SU-DHL-6 (cell line): ENCODE data around the gene STXBP5.

ENCODE experiments used
- H2AFZ ChIP-seq: fragments of 200-600 bp; sonication (generic); 2 replicates; pipeline ENCODE4 v1.6.1; 2014; ENCODE audit warnings: low read depth, mild to moderate bottlenecking, moderate library complexity, mixed read lengths, antibody characterized with exemption, low read length; ENCODE audit not compliant: severe bottlenecking
- H3F3A ChIP-seq: fragments of 200-600 bp; shearing (Covaris generic); 2 replicates; pipeline ENCODE4 v1.6.0; 2016; ENCODE audit warnings: antibody characterized with exemption, mild to moderate bottlenecking; ENCODE audit not compliant: insufficient read depth
- H3K27ac ChIP-seq: fragments of 200-600 bp; sonication (generic); 2 replicates; pipeline ENCODE4 v1.5.1; 2016; ENCODE audit warnings: low read depth, mild to moderate bottlenecking, low read length, moderate library complexity, mixed read lengths
- H3K27me3 ChIP-seq: fragments of 200-600 bp; sonication (generic), shearing (Covaris generic); 2 replicates; pipeline ENCODE4 v1.6.0; 2014; ENCODE audit warnings: mild to moderate bottlenecking, low read length
- H3K36me3 ChIP-seq: fragments of 200-600 bp; sonication (generic); 2 replicates; pipeline ENCODE4 v1.6.1; 2014; ENCODE audit warnings: mild to moderate bottlenecking, low read length, mixed read lengths
- H3K4me2 ChIP-seq: fragments of 300-600, 200-600 bp; shearing (Covaris generic), sonication (generic); 2 replicates; pipeline ENCODE4 v1.6.0; 2014; ENCODE audit warnings: low read length, low read depth, mild to moderate bottlenecking; ENCODE audit not compliant: poor library complexity, severe bottlenecking
- H3K4me3 ChIP-seq: fragments of 200-600 bp; sonication (generic); 2 replicates; pipeline ENCODE4 v1.5.1; 2014; ENCODE audit warnings: antibody characterized with exemption, low read length, mild to moderate bottlenecking, mixed read lengths; ENCODE audit not compliant: insufficient read depth, poor library complexity, severe bottlenecking
- H3K79me2 ChIP-seq: fragments of 200-600 bp; sonication (generic); 2 replicates; pipeline ENCODE4 v1.6.1; 2014; ENCODE audit warnings: mild to moderate bottlenecking, low read length, moderate library complexity; ENCODE audit not compliant: insufficient read depth
- H3K9ac ChIP-seq: fragments of 200-600 bp; sonication (generic); 2 replicates; pipeline ENCODE4 v1.7.0; 2014; ENCODE audit warnings: mild to moderate bottlenecking, low read length
- H3K9me2 ChIP-seq: fragments of 200-600 bp; sonication (generic); replicated peaks from 2 replicates; pipeline ENCODE4 v1.6.1; 2014; ENCODE audit warnings: low read length; ENCODE audit not compliant: insufficient read depth
- H3K9me3 ChIP-seq: fragments of 200-600 bp; sonication (generic); 2 replicates; pipeline ENCODE4 v1.6.1; 2014; ENCODE audit warnings: low read length, mixed read lengths; ENCODE audit not compliant: insufficient read depth
- H4K20me1 ChIP-seq: fragments of 200-600 bp; sonication (generic); 2 replicates; pipeline ENCODE4 v1.6.1; 2014; ENCODE audit warnings: low read depth, mild to moderate bottlenecking, antibody characterized with exemption, low read length, moderate library complexity, mixed read lengths
- EZH2phosphoT487 ChIP-seq: fragments of 200-600 bp; sonication (generic), shearing (Covaris generic); conservative IDR thresholded peaks from 2 replicates; pipeline ENCODE4 v1.6.1; 2018; ENCODE audit warnings: mild to moderate bottlenecking, antibody characterized with exemption, low read length, moderate library complexity, mixed read lengths
- TF ChIP-seq, protein P1 (sequence below): fragments of 200-600 bp; sonication (generic); IDR thresholded peaks from one replicate; pipeline ENCODE4 v1.5.1; 2017; ENCODE audit warnings: antibody characterized with exemption, mild to moderate bottlenecking, low read length, moderate library complexity; ENCODE audit not compliant: insufficient read depth, poor library complexity, severe bottlenecking

Gene STXBP5

GRCh38 chr6:147213772-147214171, 9.6 kb downstream of the STXBP5 start:
- H3K79me2 ChIP-seq = peaks cover 6% of the 10 kb centered on the region; the same call in 1 of the 2 replicates

GRCh38 chr6:147214248-147215227, 10.3 kb downstream of the STXBP5 start:
- no peak for TF ChIP-seq EZH2phosphoT487
- TF ChIP-seq, protein P1, sequence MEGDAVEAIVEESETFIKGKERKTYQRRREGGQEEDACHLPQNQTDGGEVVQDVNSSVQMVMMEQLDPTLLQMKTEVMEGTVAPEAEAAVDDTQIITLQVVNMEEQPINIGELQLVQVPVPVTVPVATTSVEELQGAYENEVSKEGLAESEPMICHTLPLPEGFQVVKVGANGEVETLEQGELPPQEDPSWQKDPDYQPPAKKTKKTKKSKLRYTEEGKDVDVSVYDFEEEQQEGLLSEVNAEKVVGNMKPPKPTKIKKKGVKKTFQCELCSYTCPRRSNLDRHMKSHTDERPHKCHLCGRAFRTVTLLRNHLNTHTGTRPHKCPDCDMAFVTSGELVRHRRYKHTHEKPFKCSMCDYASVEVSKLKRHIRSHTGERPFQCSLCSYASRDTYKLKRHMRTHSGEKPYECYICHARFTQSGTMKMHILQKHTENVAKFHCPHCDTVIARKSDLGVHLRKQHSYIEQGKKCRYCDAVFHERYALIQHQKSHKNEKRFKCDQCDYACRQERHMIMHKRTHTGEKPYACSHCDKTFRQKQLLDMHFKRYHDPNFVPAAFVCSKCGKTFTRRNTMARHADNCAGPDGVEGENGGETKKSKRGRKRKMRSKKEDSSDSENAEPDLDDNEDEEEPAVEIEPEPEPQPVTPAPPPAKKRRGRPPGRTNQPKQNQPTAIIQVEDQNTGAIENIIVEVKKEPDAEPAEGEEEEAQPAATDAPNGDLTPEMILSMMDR = no peak
- Histone ChIP-seq H4K20me1 (no peaks in the 10 kb centered on the region), H3K36me3 (peaks cover 3% of the 10 kb centered on the region; the same call in 1 of the 2 replicates), H3K4me2 (no peak overlapping the region), H3F3A (peaks cover 3% of the 10 kb centered on the region; the same call in 1 of the 2 replicates), H3K9ac (no peak overlapping the region), H3K9me3 (no peaks in the 10 kb centered on the region), H3K27ac (no peak overlapping the region), H3K9me2 (no peaks in the 10 kb centered on the region), H2AFZ (no peak overlapping the region), H3K4me3 (no peak overlapping the region), H3K79me2 (peaks cover 13% of the 10 kb centered on the region; the same call in 1 of the 2 replicates), H3K27me3 (no peaks in the 10 kb centered on the region)

More at GRCh38 chr6:147213772-147214171, 9.6 kb downstream of the STXBP5 start:
- Histone ChIP-seq H3K9me2 (no peaks in the 10 kb centered on the region), H3K36me3 (peaks cover 3% of the 10 kb centered on the region; the same call in 1 of the 2 replicates), H3K4me3 (no peak overlapping the region), H2AFZ (no peak overlapping the region), H3K9me3 (no peaks in the 10 kb centered on the region), H3K9ac (no peak overlapping the region), H3K27me3 (no peaks in the 10 kb centered on the region), H3F3A (peaks cover 3% of the 10 kb centered on the region; the same call in 1 of the 2 replicates), H3K4me2 (no peak overlapping the region), H4K20me1 (no peaks in the 10 kb centered on the region), H3K27ac (no peak overlapping the region)
- TF ChIP-seq, protein P1 = no peak
- no peak for TF ChIP-seq EZH2phosphoT487

DNA sequence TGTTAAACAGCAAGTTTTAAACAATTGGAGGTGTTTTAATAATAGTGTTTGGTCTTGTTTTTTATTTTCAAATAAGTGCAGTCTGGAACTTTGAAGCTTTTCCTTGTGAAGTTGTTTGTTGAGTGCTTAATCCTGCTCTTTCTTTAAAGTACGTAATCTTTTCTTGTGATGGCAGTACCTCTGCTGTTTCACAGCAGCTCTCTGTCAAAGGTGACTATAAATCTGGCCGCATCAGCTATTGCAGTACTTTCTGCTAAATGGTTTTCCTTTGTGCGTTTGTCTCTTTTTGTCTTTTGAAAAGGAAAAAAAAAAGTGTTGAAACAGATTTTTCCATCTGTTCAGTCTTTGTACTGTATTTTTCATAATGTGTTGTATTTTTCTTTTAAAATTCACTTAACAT, 12.7 kb downstream of the STXBP5 start:
- H3F3A ChIP-seq = peaks cover 3% of the 10 kb centered on the region; the same call in 1 of the 2 replicates
- no peaks in the 10 kb centered on the region for H3K9me2 ChIP-seq
- H3K4me2 ChIP-seq = no peak overlapping the region
- no peak overlapping the region for H2AFZ ChIP-seq
- peaks cover 6% of the 10 kb centered on the region; the same call in 1 of the 2 replicates for H3K36me3 ChIP-seq
- H3K4me3 ChIP-seq = no peak overlapping the region
- H4K20me1 ChIP-seq = no peaks in the 10 kb centered on the region; the same call in 1 of the 2 replicates
- H3K9me3 ChIP-seq = no peaks in the 10 kb centered on the region
- no peaks in the 10 kb centered on the region for H3K27me3 ChIP-seq
- no peak overlapping the region for H3K9ac ChIP-seq
- peaks cover 19% of the 10 kb centered on the region for H3K79me2 ChIP-seq
- H3K27ac ChIP-seq = no peak overlapping the region
- no peak for TF ChIP-seq EZH2phosphoT487
- TF ChIP-seq, protein P1 = no peak
